NCI-H345 (cell line): Measurements from ENCODE around the gene TPD52L2.
"Not testable (repeated sequence)": the region's sequence is repeated elsewhere in the genome, so short reads cannot be mapped to it uniquely, and the experiment has no call there.

Experiments used
- DNase-seq: peaks from one replicate; lab custom pipeline; 2025; lab: John Stamatoyannopoulos, UW

The TPD52L2 gene

DNA sequence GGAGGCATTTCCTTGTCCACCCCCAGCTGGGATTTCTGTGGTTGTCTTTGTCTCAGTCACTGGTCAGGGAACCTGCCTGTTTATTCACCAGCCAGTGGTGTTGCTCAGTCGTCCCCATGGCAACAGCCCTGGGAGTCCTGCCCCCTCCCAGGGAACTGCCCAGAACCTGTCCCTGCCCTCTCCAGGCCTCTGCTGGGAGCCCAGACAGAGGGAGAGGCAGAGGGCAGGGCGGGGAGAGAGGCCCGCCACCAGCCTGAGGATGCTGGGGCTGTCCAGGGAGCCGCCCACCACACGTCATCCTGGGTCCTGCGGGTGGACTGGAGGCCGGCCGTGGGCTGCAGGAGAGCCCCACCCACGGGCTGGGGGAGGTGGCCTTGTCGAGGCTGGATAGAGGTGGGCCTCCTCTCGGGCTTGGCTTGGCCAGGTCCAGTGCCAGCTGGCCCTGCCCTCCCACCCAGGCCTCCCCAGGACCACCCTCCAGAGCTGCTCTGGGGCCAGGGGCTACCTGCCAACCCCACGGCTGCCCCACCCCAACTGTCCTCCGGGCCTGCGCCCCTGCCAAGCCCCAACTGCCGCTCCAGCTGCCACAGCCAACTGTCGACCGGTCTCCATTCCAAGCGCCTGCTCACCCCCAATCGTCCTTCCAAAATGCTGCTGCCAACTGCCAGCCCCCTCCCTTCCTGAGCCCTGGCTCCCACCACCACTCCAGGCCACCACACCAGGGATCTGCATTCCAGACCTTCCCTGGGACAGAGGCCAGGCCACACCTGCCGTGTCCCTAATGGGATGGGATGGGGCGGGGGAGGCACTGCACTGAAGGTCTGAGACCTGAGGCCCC lies 29.8 kb upstream of the TPD52L2 start:
- DNase-seq: peak; percentile 71

DNA sequence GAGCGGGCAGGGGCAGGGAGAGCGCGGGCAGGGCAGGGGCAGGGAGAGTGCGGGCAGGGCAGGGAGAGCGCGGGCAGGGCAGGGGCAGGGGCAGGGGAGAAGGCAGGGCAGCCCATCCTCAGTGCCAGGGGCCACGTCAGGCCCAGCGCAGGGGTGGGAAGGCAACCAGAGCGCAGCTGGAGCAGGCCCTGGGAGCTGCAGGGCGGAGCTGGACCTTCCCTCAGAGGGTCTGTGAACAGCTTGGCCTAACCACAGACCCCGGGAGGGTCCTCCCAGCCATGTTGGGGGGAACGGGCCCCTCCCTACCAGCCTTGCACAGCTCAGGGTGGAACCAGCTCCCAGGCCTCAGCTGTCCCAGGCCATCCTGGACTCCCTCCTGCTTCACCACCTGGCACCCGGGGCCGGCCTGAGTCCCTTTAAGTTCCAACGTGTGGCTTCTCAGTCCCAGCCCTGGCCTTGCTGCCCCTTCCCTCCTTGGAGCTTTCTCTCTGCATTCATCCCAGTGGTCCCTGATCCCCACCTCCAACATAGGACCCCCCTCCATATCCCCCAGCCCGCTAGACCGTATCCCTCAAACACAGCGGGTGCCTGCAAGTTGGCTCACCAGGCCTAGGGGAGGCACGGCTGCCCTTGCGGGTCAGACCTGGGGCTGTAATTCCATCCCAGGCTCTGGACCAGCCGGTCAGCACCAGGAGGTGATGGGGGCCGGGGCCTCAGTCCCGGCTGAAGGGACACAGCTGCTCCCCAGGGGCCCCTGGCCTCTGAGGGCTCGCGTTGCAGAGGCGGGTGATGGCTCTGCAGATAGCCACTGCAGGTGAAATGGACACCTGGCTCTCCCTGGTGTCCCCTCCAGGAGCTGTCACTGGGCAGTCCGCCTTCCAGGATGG lies 28.4 kb upstream of the TPD52L2 start:
- DNase-seq: no peak

DNA sequence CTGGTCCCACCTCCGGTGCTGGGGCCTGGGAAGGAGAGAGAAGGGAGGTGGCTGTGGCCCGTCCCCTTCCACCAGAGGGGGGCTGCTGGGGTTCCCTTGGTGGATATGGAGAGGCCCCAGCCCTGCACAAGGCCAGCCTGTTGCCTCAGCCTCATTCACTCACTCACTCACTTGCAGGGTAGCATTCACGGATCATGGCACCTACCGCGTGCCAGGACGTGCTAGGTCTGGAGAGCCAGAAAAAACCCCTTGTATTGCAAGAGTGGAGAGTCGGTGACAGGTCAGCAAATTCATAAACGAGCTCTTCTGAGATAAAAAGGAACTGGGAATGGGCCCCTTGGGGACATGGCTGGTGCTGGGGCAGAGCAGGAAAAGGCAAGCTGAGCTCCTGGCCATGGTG lies 27.6 kb upstream of the TPD52L2 start:
- no peak for DNase-seq

DNA sequence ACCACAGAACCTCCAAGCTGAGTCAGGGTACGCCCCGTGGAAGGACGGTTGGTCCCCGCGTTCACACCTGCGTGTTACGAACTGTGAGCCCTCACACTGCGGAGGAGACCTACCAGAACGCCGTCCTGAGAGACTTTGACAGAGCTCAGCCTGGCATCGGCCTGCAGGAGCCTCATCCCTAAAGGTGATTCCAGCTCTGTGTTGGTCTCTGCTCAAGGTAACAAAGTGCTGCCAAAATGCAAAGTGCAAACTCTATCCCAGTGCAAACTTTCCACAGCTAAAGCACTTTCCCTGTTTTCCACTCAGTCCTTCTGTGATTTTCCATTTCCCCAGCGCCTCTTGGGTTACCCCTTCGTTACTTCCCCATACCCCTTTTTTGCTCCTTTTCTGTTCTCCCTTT lies 25.4 kb upstream of the TPD52L2 start:
- no peak for DNase-seq

DNA sequence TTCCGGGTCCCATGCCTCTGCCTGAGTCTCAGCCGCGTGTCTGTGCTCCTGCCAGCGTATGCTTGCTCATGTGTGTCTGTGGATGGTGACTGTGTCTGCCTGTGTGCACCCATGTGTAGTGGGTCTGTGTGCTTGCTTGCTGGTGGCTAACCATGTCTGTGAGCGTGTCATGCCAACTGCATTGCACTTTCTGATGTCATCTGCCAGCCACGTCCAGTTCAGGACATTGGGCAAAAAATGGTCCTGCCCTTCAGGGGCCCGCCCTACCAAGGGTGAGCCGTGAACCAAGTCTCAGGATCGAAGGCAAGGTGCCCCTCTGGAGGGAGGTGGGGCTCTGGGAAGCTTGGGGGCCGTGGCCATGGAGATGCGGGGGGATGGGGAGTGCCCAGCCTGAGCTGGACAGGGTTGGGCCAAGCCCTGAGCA lies 24.7 kb upstream of the TPD52L2 start:
- DNase-seq: no peak

DNA sequence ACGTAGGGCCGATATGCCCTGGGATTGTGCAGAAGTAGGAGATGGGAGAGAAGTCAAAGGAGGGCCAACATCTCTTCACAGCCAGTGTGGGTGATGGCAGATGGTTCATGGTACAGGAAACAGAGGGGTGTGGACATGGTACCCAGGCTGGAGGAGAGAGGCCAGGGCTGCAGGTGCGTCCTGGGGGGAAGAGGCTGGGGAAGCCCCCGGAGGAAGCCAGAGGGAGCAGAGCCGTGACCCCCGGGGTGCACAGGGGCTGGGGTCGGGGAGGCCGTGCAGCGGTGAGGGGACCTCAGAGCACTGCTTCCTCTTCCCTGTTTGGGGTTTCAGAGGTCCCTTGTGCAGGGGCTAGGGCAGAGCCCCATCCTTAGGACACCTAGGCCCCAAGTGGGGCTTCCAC lies 22.8 kb upstream of the TPD52L2 start:
- no peak for DNase-seq

DNA sequence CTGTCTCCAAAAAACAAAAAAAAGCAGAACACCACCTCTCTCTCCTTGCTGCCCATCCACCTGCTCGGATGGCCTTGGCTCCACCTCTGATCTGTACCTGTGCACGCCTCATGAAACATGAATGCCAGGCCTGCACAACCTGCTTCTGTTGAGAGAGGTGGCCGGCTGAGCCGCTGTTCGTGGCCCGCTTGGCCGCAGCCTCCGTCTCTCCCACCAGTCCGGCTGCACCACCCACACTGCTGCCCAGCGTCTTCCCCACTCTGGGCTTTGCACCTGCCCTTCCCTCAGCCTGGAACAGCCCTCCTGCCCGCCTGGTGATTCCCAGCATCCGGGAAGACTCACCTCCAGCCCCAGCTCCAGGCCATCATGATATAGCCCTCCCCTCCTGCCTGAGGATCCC lies 21.8 kb upstream of the TPD52L2 start:
- DNase-seq: no peak

DNA sequence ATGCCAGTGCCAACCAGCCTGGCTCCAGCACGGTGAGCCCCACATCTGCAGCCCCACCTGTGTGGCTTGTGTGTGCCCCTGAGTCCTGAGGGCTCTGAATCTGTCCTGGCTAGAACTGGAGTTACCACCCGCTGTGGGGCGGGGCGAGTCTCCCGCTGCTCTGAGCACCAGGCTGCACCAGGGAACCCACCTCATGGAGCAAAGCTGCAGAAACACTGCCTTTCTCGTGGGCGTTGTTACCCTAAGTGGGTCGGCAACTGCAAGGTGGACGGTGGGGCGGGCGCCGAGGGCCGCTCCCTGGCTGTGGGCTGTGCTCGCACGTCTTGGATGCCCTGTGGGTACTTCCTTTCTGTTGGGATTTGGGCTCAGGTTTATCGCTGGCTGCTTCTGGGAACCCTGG lies 21.3 kb upstream of the TPD52L2 start:
- DNase-seq: peak; percentile 41

DNA sequence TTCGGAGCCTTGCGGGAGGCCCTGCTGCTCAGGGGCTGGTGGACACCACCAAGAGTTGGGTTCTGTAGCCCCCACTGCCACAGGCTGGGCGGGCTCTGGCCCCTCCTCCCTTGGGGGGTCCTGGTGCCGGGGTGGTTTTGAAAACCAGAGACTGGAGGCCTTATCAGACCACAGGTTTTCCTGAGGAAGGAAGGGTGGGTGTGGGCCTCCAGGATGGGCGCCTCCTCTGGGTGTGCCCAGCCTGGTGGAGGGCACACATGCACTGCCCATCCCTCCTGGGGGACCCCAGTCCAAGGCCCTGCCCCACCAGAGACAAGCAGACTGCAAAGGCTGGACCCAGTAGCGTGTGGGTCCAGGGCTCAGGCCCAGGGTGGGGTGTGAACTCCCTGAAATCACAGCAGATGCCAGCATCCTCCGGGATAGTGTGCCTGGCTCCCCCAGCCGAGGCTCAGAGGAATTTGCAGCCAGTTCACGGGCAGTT lies 20.5 kb upstream of the TPD52L2 start:
- no peak for DNase-seq

DNA sequence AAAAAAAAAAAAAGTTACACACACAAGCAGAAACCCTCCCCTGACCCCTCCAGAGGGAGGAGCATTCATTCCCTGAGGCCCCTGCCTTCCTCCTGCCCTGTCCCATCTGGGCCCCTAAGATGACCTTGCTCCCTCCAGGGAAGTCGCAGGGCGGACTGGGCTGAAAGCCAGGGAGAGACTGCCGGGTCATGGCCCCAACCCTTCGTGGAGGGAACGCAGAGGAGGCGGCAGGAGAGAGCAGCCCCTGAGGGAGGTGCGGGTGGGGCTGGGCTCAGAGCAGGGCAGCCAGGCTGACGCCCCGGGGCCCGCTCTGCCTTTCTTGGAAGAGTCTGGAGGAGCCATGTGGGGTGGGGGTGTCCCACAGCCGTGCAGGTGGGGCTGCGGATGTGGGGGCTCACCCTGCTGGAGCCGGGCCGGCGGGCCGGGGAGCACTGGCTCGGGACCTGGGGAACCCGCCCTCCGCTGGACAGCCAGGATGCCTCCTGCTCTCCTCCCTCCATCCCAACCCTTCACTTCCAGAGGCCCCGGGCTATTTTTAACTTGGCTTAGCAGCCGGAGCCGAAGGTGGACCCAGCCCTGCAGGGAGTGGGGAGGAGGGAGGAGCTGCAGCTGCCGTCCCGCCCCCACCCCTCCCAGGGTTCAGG lies 18.8 kb upstream of the TPD52L2 start:
- no peak for DNase-seq

DNA sequence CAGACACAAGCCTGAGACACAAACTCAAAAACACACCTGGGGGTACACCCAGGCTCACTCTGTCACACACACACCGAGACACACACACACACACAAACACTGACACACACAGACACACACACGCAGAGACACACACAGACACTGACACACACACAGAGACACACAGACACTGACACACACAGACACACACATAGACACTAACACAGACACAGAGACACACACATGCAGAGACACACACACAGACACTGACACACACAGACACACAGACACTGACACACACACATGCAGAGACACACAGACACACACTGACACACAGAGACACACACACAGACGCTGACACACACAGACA lies 18.2 kb upstream of the TPD52L2 start:
- DNase-seq: no peak

DNA sequence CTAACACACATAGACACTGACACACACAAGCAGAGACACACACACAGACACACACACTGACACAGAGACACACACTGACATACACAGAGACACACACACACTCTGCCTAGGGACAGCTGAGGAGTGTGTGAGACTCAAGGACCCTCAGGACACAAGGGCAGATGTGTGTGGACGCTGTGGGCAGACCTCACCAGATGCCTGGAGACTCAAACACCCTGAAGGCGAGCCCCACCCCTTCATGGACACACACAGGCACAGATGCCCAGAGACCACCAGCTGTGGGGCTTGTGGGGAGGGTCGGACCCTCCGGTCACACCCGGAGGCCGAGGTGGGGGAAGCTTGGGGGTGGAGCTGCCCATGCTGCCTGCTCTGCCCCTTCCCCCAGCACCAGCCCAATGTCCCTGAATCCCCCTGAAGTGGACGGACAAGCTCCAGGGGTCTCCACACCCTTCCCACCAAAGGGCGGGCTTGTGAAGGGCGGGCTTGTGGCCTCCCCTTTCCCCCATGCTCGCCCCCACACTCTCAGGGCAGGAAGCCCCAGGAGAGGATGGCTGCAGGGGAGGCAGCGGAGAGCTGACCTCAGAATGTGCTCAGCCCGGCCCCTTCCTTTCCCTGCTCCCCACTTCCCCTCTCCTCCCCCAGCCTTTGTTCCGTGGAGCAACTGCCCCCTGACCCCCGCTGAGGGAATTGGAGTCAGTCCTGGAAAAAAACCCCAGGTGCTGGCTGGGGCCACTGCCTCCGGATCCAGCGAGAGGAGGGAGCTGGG lies 17.6 kb upstream of the TPD52L2 start:
- no peak for DNase-seq

DNA sequence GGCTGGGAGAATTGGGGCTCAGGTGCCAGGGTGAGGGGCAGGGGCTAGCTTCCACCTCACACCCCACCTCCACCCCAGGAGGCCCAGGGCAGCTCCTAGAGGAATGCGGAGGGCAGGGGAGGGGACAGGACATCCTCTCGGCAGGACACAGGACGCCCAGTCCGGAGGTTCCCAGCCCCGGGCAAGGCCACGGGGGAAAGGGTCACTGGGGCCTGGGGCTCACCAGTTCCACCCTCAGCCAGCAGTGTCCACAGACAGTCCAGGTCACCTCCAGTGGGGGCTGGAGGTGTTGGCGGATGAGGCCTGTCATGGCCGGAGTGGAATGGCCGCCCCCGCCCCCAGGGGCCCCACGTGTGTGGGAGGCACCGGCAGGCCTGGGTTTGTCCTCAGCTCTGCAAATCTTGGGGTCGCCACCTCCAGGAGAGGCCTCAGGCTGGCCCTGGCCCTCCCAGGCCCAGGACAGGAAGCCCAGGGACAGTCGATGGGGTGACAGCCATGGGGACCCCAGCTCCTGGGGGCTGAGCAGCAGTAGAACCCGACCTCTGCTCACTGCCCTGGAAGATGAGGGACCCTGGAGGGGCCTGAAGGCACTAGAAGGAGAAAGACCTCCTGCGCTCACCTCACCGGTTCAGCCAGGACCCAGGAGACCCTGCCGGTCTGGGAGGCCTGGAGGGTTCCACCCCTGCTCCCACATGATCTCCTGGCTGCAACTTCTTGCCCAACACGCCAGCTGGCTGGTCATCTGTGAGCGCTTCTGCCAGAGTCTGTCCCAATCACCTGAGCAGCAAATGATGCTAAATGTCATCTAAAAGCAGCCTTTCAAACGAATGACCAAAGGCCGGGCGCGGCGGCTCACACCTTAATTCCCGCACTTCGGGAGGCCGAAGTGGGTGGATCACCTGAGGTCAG lies 16.8 kb upstream of the TPD52L2 start:
- no peak for DNase-seq

DNA sequence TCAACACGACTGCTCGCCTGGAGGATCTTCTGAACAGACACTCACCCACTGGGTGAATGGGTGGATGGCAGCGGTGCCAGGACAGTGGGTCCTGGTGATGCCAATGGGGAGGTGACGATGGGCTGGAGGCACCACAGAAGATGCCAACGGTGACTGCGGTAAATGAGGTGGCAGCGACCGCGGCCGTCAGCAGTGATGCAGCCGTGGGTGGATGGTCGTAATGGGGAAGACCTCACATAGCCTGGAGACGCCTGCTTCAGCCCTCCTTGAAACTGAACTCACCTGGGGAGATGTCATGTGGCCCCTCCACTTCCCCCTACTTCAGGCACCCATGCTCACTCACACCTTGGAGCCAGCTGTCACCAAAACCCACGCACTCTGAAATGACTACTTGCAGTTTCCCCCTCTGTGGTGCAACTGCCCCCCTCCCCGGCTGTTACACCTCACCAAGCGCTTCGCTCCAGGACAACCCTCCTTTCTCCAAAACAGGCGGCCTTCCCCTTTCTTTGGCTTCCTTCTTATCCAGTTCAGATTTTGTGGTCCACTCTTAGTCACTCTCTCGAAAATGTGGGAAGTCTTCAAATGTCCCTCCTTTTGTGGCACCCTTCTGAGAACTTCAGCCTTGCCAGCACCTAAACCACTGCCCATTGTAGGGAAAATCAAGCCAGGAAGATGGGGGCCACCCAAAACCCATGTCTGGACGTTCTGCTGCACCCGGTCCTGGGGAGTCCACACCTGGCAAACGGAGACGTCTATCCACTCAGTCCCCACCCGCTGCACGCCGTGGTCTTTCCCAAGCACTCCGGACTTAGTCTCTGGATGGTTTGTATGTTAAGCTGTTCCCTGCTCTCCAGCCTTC lies 14.2 kb upstream of the TPD52L2 start:
- DNase-seq: no peak

DNA sequence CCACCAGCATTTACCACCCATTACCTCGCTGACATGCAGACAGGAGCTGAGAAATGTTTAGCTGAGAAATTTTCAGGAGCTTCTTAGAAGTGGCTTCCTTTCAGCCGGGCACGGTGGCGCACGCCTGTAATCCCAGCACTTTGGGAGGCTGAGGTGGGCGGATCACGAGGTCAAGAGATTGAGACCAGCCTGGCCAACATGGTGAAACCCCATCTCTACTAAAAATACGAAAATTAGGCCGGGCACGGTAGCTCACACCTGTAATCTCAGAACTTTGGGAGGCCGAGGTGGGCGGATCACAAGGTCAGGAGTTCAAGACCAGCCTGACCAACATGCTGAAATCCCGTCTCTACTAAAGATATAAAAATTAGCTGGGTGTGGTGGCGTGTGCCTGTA lies 13.5 kb upstream of the TPD52L2 start:
- DNase-seq: not testable (repeated sequence)

DNA sequence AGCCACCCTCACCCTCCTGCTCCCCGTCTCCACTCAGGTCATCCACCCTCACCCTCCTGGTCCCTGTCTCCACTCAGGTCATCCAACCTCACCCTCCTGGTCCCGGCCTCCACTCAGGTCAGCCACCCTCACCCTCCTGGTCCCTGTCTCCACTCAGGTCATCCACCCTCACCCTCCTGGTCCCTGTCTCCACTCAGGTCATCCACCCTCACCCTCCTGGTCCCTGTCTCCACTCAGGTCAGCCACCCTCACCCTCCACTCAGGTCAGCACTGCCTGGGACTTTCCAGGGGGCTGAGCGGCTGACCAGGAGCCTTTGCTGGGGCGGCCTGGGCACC lies 11.4 kb upstream of the TPD52L2 start:
- not testable (repeated sequence) for DNase-seq

DNA sequence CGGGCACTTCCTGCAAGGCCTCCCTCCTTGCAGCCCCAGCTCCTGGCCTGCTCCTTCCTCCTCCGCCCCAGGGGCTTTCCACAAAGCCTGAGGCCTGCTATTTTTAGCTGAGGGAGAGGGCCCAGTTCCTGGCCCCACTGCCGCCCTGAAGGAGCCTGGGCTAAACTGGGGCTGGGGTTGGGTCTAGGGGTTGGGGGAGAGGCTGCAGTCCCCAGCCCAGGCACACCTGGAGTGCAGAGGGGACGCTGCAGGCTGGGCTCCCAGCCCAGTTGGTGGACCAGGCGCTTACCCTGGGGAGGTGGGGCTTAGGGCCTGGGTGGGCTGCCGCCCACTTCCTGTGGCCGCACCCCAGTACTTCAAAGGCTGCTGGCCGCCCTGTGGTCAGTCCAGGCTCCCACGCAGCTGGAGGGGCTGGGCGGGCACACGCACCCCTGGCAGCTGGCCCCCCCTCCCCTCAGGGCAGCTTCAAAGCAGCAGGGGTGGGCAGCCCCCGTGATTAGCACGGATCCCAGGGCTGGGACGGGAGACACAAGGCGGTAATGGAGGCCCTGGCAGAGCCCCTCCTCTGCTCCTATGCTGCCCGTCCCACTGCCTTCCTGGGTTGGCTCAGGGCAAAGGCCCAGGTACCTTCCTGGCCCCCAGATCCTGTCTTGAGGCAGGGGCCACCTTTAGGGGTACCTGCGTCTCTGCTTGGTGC lies 10.9 kb upstream of the TPD52L2 start:
- no peak for DNase-seq

DNA sequence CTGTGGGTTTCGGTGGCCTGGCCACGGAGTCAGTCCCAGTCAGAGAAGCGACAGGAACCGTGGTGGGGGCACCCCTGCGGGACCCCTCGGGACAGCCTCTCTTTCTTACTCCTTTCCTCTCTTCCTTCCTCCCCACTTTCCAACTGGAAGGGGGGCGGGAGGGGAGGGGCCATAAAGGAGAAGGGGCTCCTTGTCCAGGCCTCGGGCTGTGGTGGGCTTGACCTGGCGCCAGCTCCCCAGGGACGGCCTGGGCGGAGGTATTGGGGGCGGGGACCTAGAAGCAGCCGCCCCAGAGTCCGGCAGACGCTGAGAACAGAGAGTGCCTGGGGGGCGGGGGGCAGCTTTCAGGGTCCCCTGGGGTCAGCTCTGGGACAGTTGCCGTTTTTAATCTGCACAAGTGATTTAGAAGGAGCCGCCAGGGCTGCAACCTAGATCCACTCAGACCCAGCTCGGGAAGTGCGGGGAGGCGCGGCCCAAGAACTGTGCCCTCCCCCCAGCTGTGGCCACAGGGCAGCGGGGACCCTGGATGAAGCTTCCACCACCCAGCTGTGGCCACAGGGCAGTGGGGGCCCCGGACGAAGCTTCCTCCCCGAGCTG lies 10.2 kb upstream of the TPD52L2 start:
- DNase-seq: no peak
